ENCODE measurements around the gene EIF1. TPM values are rescaled to one million over a fixed set of nuclear protein-coding genes. Genes with fewer than 3 reads are reported as not detected.

The EIF1 gene
- total and polyA plus RNA-seq, 5 donors from 2014 or later: 1,357 to 2,625 (median 1,546) TPM

GRCh38 chr17:41678907-41679739, 9.6 kb upstream of the EIF1 start:
- H3K4me3 ChIP-seq (ENCODE audit: low read depth, low read length): peak overlapping the region; percentile 89
- peak overlapping the region; percentile 90 to 95 (median 91) for H3K27ac Mint-ChIP-seq
- no peaks in the 10 kb centered on the region for H3K9me3 ChIP-seq (ENCODE audit: control insufficient read depth in 2 of 2, low read length in 2 of 2)
- ATAC-seq (ENCODE audit: low read depth in 2 of 2) (peak; percentile 93 to 95), DNase-seq (peak; percentile 39 to 98 (median 75))
- H3K36me3 ChIP-seq (ENCODE audit: control insufficient read depth, insufficient read depth, low read length): no peaks in the 10 kb centered on the region
- H3K4me1 Mint-ChIP-seq: peaks cover 13 to 33% (median 25%) of the 10 kb centered on the region in 4 donors
- no peaks in the 10 kb centered on the region for H3K36me3 Mint-ChIP-seq
- H3K9me3 Mint-ChIP-seq: peaks cover 0 to 3% (median 0%) of the 10 kb centered on the region in 7 donors
- peak overlapping the region; percentile 85 for H3K27ac ChIP-seq (ENCODE audit: insufficient read depth, low read length, poor library complexity, severe bottlenecking)
- no peaks in the 10 kb centered on the region for H3K27me3 ChIP-seq (ENCODE audit: control insufficient read depth, insufficient read depth, low read length)
- H3K4me1 ChIP-seq (ENCODE audit: control insufficient read depth, insufficient read depth, low read length, poor library complexity, severe bottlenecking): peaks cover 17% of the 10 kb centered on the region
- peaks cover 11% of the 10 kb centered on the region for H3K27me3 Mint-ChIP-seq
- H3K4me3 Mint-ChIP-seq: peak overlapping the region; percentile 77 to 91 (median 85)

DNA sequence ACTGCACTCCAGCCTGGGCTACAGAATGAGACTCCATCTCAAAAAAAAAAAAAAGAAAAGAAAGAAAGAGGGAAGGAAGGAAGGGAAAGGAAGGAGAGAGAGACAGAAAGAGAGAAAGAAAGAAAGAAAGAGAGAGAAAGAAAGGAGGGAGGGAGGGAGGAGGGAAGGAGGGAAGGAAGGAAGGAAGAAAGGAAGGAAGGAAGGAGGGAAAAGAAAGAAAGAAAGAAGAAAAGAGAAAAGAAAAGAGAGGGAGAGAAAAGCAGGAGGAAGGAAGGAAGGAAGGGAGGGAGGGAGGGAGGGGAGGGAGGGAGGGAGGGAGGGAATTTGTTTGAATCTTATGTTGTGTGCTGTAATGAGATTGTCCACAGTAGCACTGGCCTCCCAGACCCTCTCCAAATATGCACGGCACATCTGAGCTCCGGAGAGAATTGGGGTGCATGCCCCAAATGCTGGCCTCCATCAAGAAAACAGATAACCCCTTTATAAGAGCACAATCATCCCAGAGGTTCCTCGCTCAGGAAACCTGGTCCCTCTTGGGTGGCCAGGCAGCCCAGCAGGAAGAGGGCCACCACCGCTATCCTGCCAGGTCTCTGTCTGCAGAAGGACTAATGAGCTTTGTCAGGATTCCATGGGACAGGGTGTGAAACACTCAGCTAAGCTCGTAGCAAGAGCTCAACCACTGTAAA, 8.8 kb upstream of the EIF1 start:
- DNase-seq (no peak), ATAC-seq (ENCODE audit: low read depth in 2 of 2) (no peak)
- H3K4me3 Mint-ChIP-seq: peak overlapping the region; percentile 77 to 91 (median 85)
- H3K4me1 Mint-ChIP-seq: peaks cover 13 to 33% (median 25%) of the 10 kb centered on the region in 4 donors
- peaks cover 0 to 3% (median 0%) of the 10 kb centered on the region in 7 donors for H3K9me3 Mint-ChIP-seq
- no peaks in the 10 kb centered on the region for H3K36me3 Mint-ChIP-seq
- Histone ChIP-seq H3K4me3 (ENCODE audit: low read depth, low read length) (peak overlapping the region; percentile 89), H3K9me3 (ENCODE audit: control insufficient read depth in 2 of 2, low read length in 2 of 2) (no peaks in the 10 kb centered on the region), H3K27ac (ENCODE audit: insufficient read depth, low read length, poor library complexity, severe bottlenecking) (peak overlapping the region; percentile 85), H3K4me1 (ENCODE audit: control insufficient read depth, insufficient read depth, low read length, poor library complexity, severe bottlenecking) (peaks cover 17% of the 10 kb centered on the region), H3K36me3 (ENCODE audit: control insufficient read depth, insufficient read depth, low read length) (no peaks in the 10 kb centered on the region), H3K27me3 (ENCODE audit: control insufficient read depth, insufficient read depth, low read length) (no peaks in the 10 kb centered on the region)
- peaks cover 13% of the 10 kb centered on the region for H3K27me3 Mint-ChIP-seq
- H3K27ac Mint-ChIP-seq: peak overlapping the region; percentile 90 to 95 (median 91)

DNA sequence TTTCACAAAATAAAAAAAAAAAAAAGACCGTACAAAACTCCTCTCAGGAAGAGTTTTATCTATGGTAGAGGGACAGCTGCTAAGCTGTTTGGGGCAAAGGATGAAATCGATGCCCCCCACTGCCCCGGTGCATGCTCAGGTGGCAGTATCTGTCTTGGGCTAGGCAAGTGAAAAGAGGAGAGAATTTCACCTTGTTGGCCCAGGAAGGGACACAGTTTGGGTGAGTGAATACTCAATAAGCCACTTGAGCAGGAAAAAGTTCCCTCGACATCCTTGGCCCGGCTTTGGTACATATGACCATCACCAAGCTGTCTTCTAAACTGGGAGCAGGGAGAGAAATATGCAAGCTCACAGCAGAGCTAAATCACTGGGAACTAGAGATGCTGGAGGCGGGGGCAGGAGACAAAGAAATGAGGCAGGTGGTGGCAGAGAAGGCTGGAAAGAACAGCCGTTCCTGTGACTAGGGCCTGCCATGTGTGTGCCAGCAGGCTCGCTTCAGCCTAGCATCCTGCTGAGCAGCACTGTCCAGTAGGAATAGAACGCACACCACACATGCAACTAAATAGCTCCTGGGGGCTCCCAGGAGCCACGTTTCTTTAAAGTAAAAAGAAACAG, 8.2 kb upstream of the EIF1 start:
- Mint-ChIP-seq H3K36me3 (no peaks in the 10 kb centered on the region), H3K9me3 (peaks cover 0 to 3% (median 0%) of the 10 kb centered on the region in 7 donors), H3K27ac (peak overlapping the region in 1 of 3 donors; percentile 26), H3K4me3 (no peak overlapping the region), H3K27me3 (peaks cover 13% of the 10 kb centered on the region), H3K4me1 (peaks cover 13 to 33% (median 25%) of the 10 kb centered on the region in 4 donors)
- Histone ChIP-seq H3K36me3 (ENCODE audit: control insufficient read depth, insufficient read depth, low read length) (no peaks in the 10 kb centered on the region), H3K4me1 (ENCODE audit: control insufficient read depth, insufficient read depth, low read length, poor library complexity, severe bottlenecking) (peaks cover 17% of the 10 kb centered on the region), H3K9me3 (ENCODE audit: control insufficient read depth in 2 of 2, low read length in 2 of 2) (no peaks in the 10 kb centered on the region), H3K4me3 (ENCODE audit: low read depth, low read length) (no peak overlapping the region), H3K27me3 (ENCODE audit: control insufficient read depth, insufficient read depth, low read length) (no peaks in the 10 kb centered on the region), H3K27ac (ENCODE audit: insufficient read depth, low read length, poor library complexity, severe bottlenecking) (no peak overlapping the region)
- ATAC-seq (ENCODE audit: low read depth in 2 of 2): no peak
- no peak for DNase-seq

GRCh38 chr17:41681776-41682175, 6.9 kb upstream of the EIF1 start:
- Mint-ChIP-seq H3K4me1 (peaks cover 13 to 24% (median 21%) of the 10 kb centered on the region in 4 donors), H3K36me3 (no peaks in the 10 kb centered on the region), H3K27ac (no peak overlapping the region), H3K27me3 (peaks cover 13% of the 10 kb centered on the region), H3K4me3 (no peak overlapping the region), H3K9me3 (peaks cover 0 to 3% (median 0%) of the 10 kb centered on the region in 7 donors)
- DNase-seq (no peak), ATAC-seq (ENCODE audit: low read depth in 2 of 2) (no peak)
- Histone ChIP-seq H3K27ac (ENCODE audit: insufficient read depth, low read length, poor library complexity, severe bottlenecking) (no peak overlapping the region), H3K9me3 (ENCODE audit: control insufficient read depth in 2 of 2, low read length in 2 of 2) (no peaks in the 10 kb centered on the region), H3K4me1 (ENCODE audit: control insufficient read depth, insufficient read depth, low read length, poor library complexity, severe bottlenecking) (peaks cover 17% of the 10 kb centered on the region), H3K4me3 (ENCODE audit: low read depth, low read length) (no peak overlapping the region), H3K27me3 (ENCODE audit: control insufficient read depth, insufficient read depth, low read length) (no peaks in the 10 kb centered on the region), H3K36me3 (ENCODE audit: control insufficient read depth, insufficient read depth, low read length) (no peaks in the 10 kb centered on the region)

- Mint-ChIP-seq H3K4me1 (peaks cover 13 to 21% (median 17%) of the 10 kb centered on the region in 4 donors), H3K27me3 (peaks cover 13% of the 10 kb centered on the region), H3K36me3 (no peaks in the 10 kb centered on the region), H3K27ac (peak overlapping the region in 2 of 3 donors; percentile 35 to 46), H3K4me3 (peak overlapping the region in 2 of 4 donors; percentile 43 to 70), H3K9me3 (peaks cover 0 to 3% (median 0%) of the 10 kb centered on the region in 7 donors)
- no peak for ATAC-seq (ENCODE audit: low read depth in 2 of 2)
- no peaks in the 10 kb centered on the region for H3K27me3 ChIP-seq (ENCODE audit: control insufficient read depth, insufficient read depth, low read length)
- no peak for DNase-seq
- H3K27ac ChIP-seq (ENCODE audit: insufficient read depth, low read length, poor library complexity, severe bottlenecking): no peak overlapping the region
- H3K4me1 ChIP-seq (ENCODE audit: control insufficient read depth, insufficient read depth, low read length, poor library complexity, severe bottlenecking): peaks cover 19% of the 10 kb centered on the region
- no peak overlapping the region for H3K4me3 ChIP-seq (ENCODE audit: low read depth, low read length)
- H3K9me3 ChIP-seq (ENCODE audit: control insufficient read depth in 2 of 2, low read length in 2 of 2): no peaks in the 10 kb centered on the region
- no peaks in the 10 kb centered on the region for H3K36me3 ChIP-seq (ENCODE audit: control insufficient read depth, insufficient read depth, low read length)
Observed at GRCh38 chr17:41682631-41683030, 6.1 kb upstream of the EIF1 start.

DNA sequence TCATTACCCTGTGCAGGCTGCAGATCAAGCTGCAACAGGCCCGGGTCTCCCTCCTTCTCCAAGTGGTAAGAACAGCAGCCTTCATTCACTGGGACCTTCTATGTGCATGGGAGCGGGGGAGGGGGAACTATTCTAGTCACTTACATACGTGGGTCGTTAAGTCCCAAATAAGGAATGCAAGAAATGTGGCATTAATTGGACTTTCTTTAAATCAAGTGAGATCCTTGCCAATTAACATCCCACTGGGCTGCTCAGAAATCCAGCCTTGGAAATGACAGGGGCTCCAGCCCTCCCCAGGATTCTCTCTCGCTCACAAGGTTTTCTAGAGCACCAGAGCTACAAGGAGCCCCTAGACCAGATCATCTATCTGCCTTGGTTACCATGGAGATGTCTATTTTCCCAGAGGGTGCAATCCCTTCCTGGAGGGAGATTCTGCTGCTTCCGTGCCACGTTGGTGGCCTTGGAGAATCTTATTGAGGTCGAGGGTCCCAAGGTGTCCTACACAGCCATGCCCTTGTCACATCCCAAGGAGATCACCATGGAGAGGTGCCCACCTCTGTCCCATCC, 5.2 kb upstream of the EIF1 start:
- no peak for ATAC-seq (ENCODE audit: low read depth in 2 of 2)
- H3K27me3 Mint-ChIP-seq: peaks cover 17% of the 10 kb centered on the region
- H3K27ac Mint-ChIP-seq: peak overlapping the region in 1 of 3 donors; percentile 35
- peak overlapping the region in 1 of 4 donors; percentile 70 for H3K4me3 Mint-ChIP-seq
- DNase-seq: no peak
- no peaks in the 10 kb centered on the region for H3K36me3 ChIP-seq (ENCODE audit: control insufficient read depth, insufficient read depth, low read length)
- peaks cover 8 to 23% (median 17%) of the 10 kb centered on the region in 4 donors for H3K4me1 Mint-ChIP-seq
- no peaks in the 10 kb centered on the region for H3K9me3 ChIP-seq (ENCODE audit: control insufficient read depth in 2 of 2, low read length in 2 of 2)
- peaks cover 0 to 3% (median 0%) of the 10 kb centered on the region in 7 donors for H3K9me3 Mint-ChIP-seq
- peaks cover 22% of the 10 kb centered on the region for H3K4me1 ChIP-seq (ENCODE audit: control insufficient read depth, insufficient read depth, low read length, poor library complexity, severe bottlenecking)
- no peak overlapping the region for H3K4me3 ChIP-seq (ENCODE audit: low read depth, low read length)
- H3K27ac ChIP-seq (ENCODE audit: insufficient read depth, low read length, poor library complexity, severe bottlenecking): no peak overlapping the region
- no peaks in the 10 kb centered on the region for H3K36me3 Mint-ChIP-seq
- H3K27me3 ChIP-seq (ENCODE audit: control insufficient read depth, insufficient read depth, low read length): no peaks in the 10 kb centered on the region

DNA sequence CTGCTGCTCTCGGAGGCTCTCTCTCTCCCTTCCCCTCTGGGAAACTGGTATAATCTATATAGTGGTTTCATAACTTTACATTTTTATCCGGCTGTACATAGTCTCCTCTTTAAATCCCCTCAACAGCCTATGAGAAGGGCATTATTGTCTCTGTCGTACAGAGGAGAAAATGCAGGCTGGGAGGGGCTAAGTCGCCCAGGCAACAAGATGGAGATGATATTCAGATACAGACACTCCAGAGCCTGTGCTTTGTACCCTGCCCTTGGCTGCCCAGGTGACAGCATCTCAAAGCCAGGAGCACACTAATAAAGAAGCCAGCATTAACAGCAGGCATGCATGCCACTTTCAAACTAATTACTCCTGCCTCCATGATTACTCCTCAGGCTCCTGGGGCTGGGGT, 4.7 kb upstream of the EIF1 start:
- peaks cover 0 to 3% (median 0%) of the 10 kb centered on the region in 7 donors for H3K9me3 Mint-ChIP-seq
- peaks cover 22% of the 10 kb centered on the region for H3K27me3 Mint-ChIP-seq
- peak overlapping the region in 1 of 3 donors; percentile 76 for H3K27ac Mint-ChIP-seq
- H3K36me3 Mint-ChIP-seq: no peaks in the 10 kb centered on the region
- ATAC-seq (ENCODE audit: low read depth in 2 of 2): no peak
- no peak for DNase-seq
- Histone ChIP-seq H3K27ac (ENCODE audit: insufficient read depth, low read length, poor library complexity, severe bottlenecking) (no peak overlapping the region), H3K4me1 (ENCODE audit: control insufficient read depth, insufficient read depth, low read length, poor library complexity, severe bottlenecking) (peaks cover 17% of the 10 kb centered on the region), H3K4me3 (ENCODE audit: low read depth, low read length) (no peak overlapping the region), H3K9me3 (ENCODE audit: control insufficient read depth in 2 of 2, low read length in 2 of 2) (no peaks in the 10 kb centered on the region), H3K27me3 (ENCODE audit: control insufficient read depth, insufficient read depth, low read length) (no peaks in the 10 kb centered on the region), H3K36me3 (ENCODE audit: control insufficient read depth, insufficient read depth, low read length) (no peaks in the 10 kb centered on the region)
- H3K4me3 Mint-ChIP-seq: no peak overlapping the region
- peaks cover 3 to 21% (median 13%) of the 10 kb centered on the region in 4 donors for H3K4me1 Mint-ChIP-seq

All from CD4-positive, CD25-positive, alpha-beta regulatory T cell (primary cell).